Kidney epithelial cell (primary cell): ENCODE measurements around the gene HOXC9. TPM values are rescaled to one million over a fixed set of nuclear protein-coding genes. Genes with fewer than 3 reads are reported as not detected.

Source experiments
- DNase-seq: peaks from one replicate; pipeline ENCODE4 v3.0.0-alpha.2; 2010; ENCODE audit warnings: low read depth
- H3K27me3 ChIP-seq: 2 replicates; pipeline ENCODE4 v1.6.0; 2011; ENCODE audit warnings: low read length; ENCODE audit not compliant: control insufficient read depth, insufficient read depth
- H3K36me3 ChIP-seq: 2 replicates; pipeline ENCODE4 v1.5.1; 2011; ENCODE audit warnings: low read length; ENCODE audit not compliant: control insufficient read depth, insufficient read depth
- H3K4me3 ChIP-seq: 2 replicates; pipeline ENCODE4 v1.5.1; 2011; ENCODE audit warnings: low read depth, mild to moderate bottlenecking, control low read depth, low read length
- CTCF ChIP-seq: IDR thresholded peaks from 2 replicates; pipeline ENCODE4 v1.5.1; 2011; ENCODE audit warnings: mild to moderate bottlenecking, moderate library complexity, low read length, control low read depth, inconsistent platforms; ENCODE audit not compliant: insufficient read depth, poor library complexity, severe bottlenecking
- total RNA-seq: library from RNA; depleted of rRNA; stranded (reverse); fragments of >200 nt; gene quantifications from 2 replicates; pipeline ENCODE4 v1.2.3, GENCODE V29; 2015

HOXC9 gene
- total RNA-seq, 1 donor from 2014 or later: 12.3 TPM

- Histone ChIP-seq H3K4me3 (peak overlapping the region; percentile 52), H3K36me3 (no peaks in the 10 kb centered on the region), H3K27me3 (peaks cover 55% of the 10 kb centered on the region)
- TF ChIP-seq CTCF: no peak
- no peak for DNase-seq
Observed at GRCh38 chr12:53994009-53994263, 6.0 kb upstream of the HOXC9 start.

GRCh38 chr12:53994264-53995001 lies 5.5 kb upstream of the HOXC9 start:
- DNase-seq: no peak
- Histone ChIP-seq H3K27me3 (peaks cover 52% of the 10 kb centered on the region), H3K36me3 (no peaks in the 10 kb centered on the region), H3K4me3 (peak overlapping the region; percentile 52)
- no peak for TF ChIP-seq CTCF

- H3K4me3 ChIP-seq: peak overlapping the region; percentile 52
- no peak for DNase-seq
- peaks cover 55% of the 10 kb centered on the region for H3K27me3 ChIP-seq
- H3K36me3 ChIP-seq: no peaks in the 10 kb centered on the region
- no peak for TF ChIP-seq CTCF
Observed at GRCh38 chr12:53995002-53995377, 5.0 kb upstream of the HOXC9 start.

GRCh38 chr12:53995378-53996239 lies 4.4 kb upstream of the HOXC9 start:
- H3K4me3 ChIP-seq: peak overlapping the region; percentile 52

More at GRCh38 chr12:53995378-53996239, 4.4 kb upstream of the HOXC9 start:
- no peak for TF ChIP-seq CTCF
- DNase-seq: no peak
- H3K27me3 ChIP-seq: peaks cover 56% of the 10 kb centered on the region
- H3K36me3 ChIP-seq: no peaks in the 10 kb centered on the region
